Fibroblast of lung (primary cell): ENCODE results near the gene GLB1L3. TPM values are rescaled to one million over a fixed set of nuclear protein-coding genes. Genes with fewer than 3 reads are reported as not detected.
"Not testable (repeated sequence)": the region's sequence is repeated elsewhere in the genome, so short reads cannot be mapped to it uniquely, and the experiment has no call there.

Experiments used
- DNase-seq, 2 donors: peaks; one replicate each; pipeline versions ENCODE4 v3.0.0 to v3.0.0-alpha.2; 2010; ENCODE audit warnings: low read depth in 2 of 2
- H2AFZ ChIP-seq: 2 replicates; pipeline ENCODE4 v1.5.1; 2012; ENCODE audit warnings: low read length, control low read depth, inconsistent platforms
- H3K27ac ChIP-seq: 2 replicates; pipeline ENCODE4 v1.5.1; 2011; ENCODE audit warnings: low read length, control low read depth; ENCODE audit not compliant: insufficient read depth
- H3K27me3 ChIP-seq: 2 replicates; pipeline ENCODE4 v1.5.1; 2011; ENCODE audit warnings: mild to moderate bottlenecking, low read length; ENCODE audit not compliant: control insufficient read depth, insufficient read depth
- H3K36me3 ChIP-seq: 2 replicates; pipeline ENCODE4 v1.5.1; 2011; ENCODE audit warnings: low read length; ENCODE audit not compliant: control insufficient read depth, insufficient read depth
- H3K4me1 ChIP-seq: 2 replicates; pipeline ENCODE4 v1.5.1; 2011; ENCODE audit warnings: low read length; ENCODE audit not compliant: control insufficient read depth, insufficient read depth; ENCODE audit errors: extremely low read depth
- H3K4me2 ChIP-seq: 2 replicates; pipeline ENCODE4 v1.5.1; 2011; ENCODE audit warnings: low read length, control low read depth; ENCODE audit not compliant: insufficient read depth; ENCODE audit errors: extremely low read depth
- H3K4me3 ChIP-seq, 4 experiments: fragments of 200-600 bp in 1 of 4; sonication (generic) in 1 of 4; replicated peaks in 1 of 4; 2 replicates each; pipeline ENCODE4 v1.5.1; 2011 to 2016; ENCODE audit warnings: low read length in 4 of 4, low read depth in 3 of 4, mild to moderate bottlenecking in 3 of 4, control low read depth in 2 of 4, inconsistent platforms in 1 of 4, mixed read lengths in 1 of 4; ENCODE audit not compliant: insufficient read depth in 1 of 4; ENCODE audit errors: control extremely low read depth in 1 of 4
- H3K79me2 ChIP-seq: 2 replicates; pipeline ENCODE4 v1.5.1; 2012; ENCODE audit warnings: mild to moderate bottlenecking, low read length, inconsistent platforms; ENCODE audit not compliant: control insufficient read depth, insufficient read depth
- H3K9ac ChIP-seq: 2 replicates; pipeline ENCODE4 v1.5.1; 2011; ENCODE audit warnings: mild to moderate bottlenecking, low read length, control low read depth; ENCODE audit not compliant: insufficient read depth
- H3K9me3 ChIP-seq: 2 replicates; pipeline ENCODE4 v1.5.1; 2012; ENCODE audit warnings: low read depth, low read length; ENCODE audit not compliant: control insufficient read depth, insufficient read depth
- H4K20me1 ChIP-seq: 2 replicates; pipeline ENCODE4 v1.5.1; 2011; ENCODE audit warnings: low read length; ENCODE audit not compliant: control insufficient read depth, insufficient read depth; ENCODE audit errors: extremely low read depth
- EZH2 ChIP-seq: IDR thresholded peaks from 2 replicates; pipeline ENCODE4 v1.5.1; 2012; ENCODE audit warnings: low read length, control low read depth, mild to moderate bottlenecking; ENCODE audit errors: missing control alignments
- polyA plus RNA-seq, 2 donors: library from polyadenylated mRNA; depleted of rRNA in 1 of 2; stranded (reverse) in 1 of 2; unstranded in 1 of 2; fragments of >200 nt; gene quantifications; 2 replicates each; pipeline ENCODE4 v1.2.1, GENCODE V29; 2011 to 2012; ENCODE audit warnings: missing spikeins in 1 of 2
- total RNA-seq: library from RNA; depleted of rRNA; stranded (reverse); fragments of >200 nt; gene quantifications from 2 replicates; pipeline ENCODE4 v1.2.1, GENCODE V29; 2014
- TF ChIP-seq, protein P1 (sequence below), 2 donors: IDR thresholded peaks in 1 of 2; conservative IDR thresholded peaks in 1 of 2; 1 replicate in 1 of 2; 2 replicates in 1 of 2; pipeline ENCODE4 v1.5.1; 2011 to 2012; ENCODE audit warnings: low read length in 2 of 2, control low read depth in 1 of 2, inconsistent platforms in 1 of 2, low read depth in 1 of 2, mild to moderate bottlenecking in 1 of 2

The GLB1L3 gene
- total and polyA plus RNA-seq, 2 donors (not counting 1 experiment from before 2014, with no cell fraction given) = not detected

DNA sequence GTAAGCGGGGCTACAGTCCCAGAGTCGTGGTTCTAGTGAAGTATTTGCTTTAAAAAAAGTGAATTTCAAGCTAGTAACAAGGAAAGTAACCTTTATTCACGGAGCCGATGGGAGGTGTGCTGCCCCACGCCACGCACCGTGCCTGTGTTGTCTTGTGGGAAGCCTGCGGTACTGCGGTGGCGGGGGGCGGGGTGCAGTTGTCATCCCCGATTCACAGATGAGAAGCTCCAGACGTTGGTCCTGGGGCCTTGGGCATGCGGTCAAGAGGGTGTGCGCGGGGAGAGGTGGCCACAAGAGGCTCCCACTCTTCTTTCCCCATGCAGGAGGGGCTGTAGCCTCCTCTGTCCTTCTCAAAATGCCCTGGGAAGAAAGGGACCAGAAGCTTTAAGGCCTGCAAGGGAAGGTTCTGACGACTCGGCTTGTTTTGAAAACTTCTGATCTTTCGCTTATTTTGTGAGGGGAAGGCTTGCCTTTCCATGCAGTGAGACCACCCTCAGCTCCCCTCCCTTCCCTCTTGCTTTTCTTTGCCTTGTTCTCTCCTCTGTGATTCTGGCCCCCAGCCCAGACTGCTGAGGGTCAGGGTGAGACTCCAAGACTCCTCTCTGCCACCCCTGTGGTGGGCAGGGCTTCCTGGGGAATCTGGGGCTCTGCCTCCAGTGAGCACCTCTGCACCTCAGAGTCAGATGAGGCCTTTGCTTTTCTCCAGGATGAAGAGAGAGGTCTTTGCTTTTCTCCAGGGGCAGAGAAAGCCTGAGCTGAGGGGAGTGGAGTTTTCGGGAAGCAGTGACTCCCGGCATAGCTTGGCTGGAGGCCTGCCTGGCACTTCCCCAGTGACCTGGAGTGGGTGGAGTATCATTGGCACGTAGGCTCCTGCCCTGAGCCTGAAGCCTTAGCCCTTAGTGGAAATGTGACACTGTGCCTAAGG lies 6.2 kb downstream of the GLB1L3 start:
- H2AFZ ChIP-seq = no peak overlapping the region
- no peaks in the 10 kb centered on the region for H4K20me1 ChIP-seq
- no peaks in the 10 kb centered on the region for H3K9me3 ChIP-seq
- H3K27me3 ChIP-seq = peaks cover 11% of the 10 kb centered on the region
- no peak overlapping the region for H3K27ac ChIP-seq
- no peaks in the 10 kb centered on the region for H3K4me1 ChIP-seq
- TF ChIP-seq, protein P1, sequence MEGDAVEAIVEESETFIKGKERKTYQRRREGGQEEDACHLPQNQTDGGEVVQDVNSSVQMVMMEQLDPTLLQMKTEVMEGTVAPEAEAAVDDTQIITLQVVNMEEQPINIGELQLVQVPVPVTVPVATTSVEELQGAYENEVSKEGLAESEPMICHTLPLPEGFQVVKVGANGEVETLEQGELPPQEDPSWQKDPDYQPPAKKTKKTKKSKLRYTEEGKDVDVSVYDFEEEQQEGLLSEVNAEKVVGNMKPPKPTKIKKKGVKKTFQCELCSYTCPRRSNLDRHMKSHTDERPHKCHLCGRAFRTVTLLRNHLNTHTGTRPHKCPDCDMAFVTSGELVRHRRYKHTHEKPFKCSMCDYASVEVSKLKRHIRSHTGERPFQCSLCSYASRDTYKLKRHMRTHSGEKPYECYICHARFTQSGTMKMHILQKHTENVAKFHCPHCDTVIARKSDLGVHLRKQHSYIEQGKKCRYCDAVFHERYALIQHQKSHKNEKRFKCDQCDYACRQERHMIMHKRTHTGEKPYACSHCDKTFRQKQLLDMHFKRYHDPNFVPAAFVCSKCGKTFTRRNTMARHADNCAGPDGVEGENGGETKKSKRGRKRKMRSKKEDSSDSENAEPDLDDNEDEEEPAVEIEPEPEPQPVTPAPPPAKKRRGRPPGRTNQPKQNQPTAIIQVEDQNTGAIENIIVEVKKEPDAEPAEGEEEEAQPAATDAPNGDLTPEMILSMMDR (conservative IDR thresholded peaks at IDR 0.05 in 1 of 2, IDR thresholded peaks at IDR 0.05 in 1 of 2; ENCODE audit: low read depth in 1 of 2, low read length in 2 of 2) = no peak
- no peak for TF ChIP-seq EZH2
- DNase-seq = no peak
- H3K9ac ChIP-seq = no peak overlapping the region
- no peak overlapping the region for H3K4me2 ChIP-seq
- H3K36me3 ChIP-seq = no peaks in the 10 kb centered on the region
- no peaks in the 10 kb centered on the region for H3K79me2 ChIP-seq
- H3K4me3 ChIP-seq = no peak overlapping the region

DNA sequence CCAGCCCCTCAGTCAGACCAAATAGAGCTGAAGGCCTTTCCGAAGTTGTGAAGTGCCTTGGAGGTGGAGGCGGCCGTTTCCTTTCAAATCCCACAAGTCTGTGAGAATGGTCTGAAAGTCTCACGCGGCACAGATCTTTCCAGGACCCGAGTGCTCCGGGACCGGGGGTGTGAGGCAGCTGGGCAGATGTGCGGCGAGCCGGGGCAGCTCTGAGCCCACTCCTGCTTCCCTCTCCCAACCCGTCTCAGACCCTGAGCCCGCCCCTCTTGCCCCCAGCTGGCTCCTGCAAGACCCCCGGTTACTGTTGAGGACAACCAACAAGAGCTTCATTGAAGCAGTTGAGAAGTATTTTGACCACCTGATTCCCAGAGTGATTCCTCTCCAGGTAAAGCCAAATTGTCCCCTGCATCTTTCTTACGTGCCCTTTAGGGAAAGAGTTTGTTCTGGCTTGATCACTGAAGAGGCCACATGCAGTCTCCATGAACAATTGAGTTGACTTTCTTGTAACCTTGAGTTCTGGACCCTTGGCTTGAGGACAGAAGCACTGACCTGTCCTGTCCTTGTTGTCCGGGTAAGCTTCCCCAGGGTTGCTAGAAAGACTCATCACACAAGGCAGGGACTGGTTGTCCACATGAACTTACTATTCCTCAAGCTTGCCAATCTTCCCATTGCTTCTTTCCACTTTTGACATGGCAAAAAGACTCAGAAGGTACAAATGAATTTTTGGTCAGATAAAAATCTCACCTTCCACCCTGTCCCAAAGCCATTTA lies 7.5 kb downstream of the GLB1L3 start:
- Histone ChIP-seq H3K9ac (no peak overlapping the region), H3K27ac (no peak overlapping the region), H3K4me1 (no peaks in the 10 kb centered on the region), H4K20me1 (no peaks in the 10 kb centered on the region), H3K36me3 (no peaks in the 10 kb centered on the region), H2AFZ (no peak overlapping the region), H3K9me3 (no peaks in the 10 kb centered on the region), H3K4me3 (no peak overlapping the region), H3K27me3 (no peaks in the 10 kb centered on the region), H3K79me2 (no peaks in the 10 kb centered on the region), H3K4me2 (no peak overlapping the region)
- no peak for DNase-seq
- TF ChIP-seq, protein P1 (conservative IDR thresholded peaks at IDR 0.05 in 1 of 2, IDR thresholded peaks at IDR 0.05 in 1 of 2; ENCODE audit: low read depth in 1 of 2, low read length in 2 of 2) = no peak
- no peak for TF ChIP-seq EZH2

DNA sequence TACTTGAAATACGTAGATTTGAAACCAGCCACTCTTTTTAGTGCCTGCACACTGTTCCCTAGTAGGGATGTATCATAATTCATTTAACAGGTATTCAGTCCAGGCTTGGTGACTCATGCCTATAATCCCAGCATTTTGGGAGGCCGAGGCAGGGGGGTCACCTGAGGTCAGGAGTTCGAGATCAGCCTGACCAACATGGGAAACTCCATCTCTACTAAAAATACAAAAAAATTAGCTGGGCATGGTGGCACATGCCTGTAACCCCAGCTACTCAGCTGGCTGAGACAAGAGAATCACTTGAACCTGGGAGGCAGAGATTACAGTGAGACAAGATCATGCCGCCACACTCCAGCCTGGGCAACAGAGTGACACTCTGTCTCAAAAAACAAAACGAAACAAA lies 8.2 kb downstream of the GLB1L3 start:
- not testable (repeated sequence) for H3K79me2 ChIP-seq, H3K27me3 ChIP-seq

More for the DNA sequence above, 8.2 kb downstream of the GLB1L3 start:
- H3K4me2 ChIP-seq, DNase-seq, H3K4me1 ChIP-seq, H3K4me3 ChIP-seq, H3K36me3 ChIP-seq, H3K9ac ChIP-seq, H4K20me1 ChIP-seq, H2AFZ ChIP-seq, H3K9me3 ChIP-seq, H3K27ac ChIP-seq: not testable (repeated sequence)
